Hepatocyte (in vitro differentiated cells): ENCODE measurements around the gene DCC.
A peak's percentile ranks its signal among the peaks of the same experiment; 100 is the strongest.

ENCODE experiments used
- CTCF ChIP-seq: fragments of 200-600 bp; sonication (generic); IDR thresholded peaks from 2 replicates; pipeline ENCODE4 v1.5.1; 2016; ENCODE audit warnings: antibody characterized with exemption, mild to moderate bottlenecking; ENCODE audit not compliant: poor library complexity
- EZH2phosphoT487 ChIP-seq: fragments of 200-600 bp; sonication (generic); IDR thresholded peaks from one replicate; pipeline ENCODE4 v1.6.1; 2018; ENCODE audit warnings: antibody characterized with exemption, mild to moderate bottlenecking, low read depth, moderate library complexity; ENCODE audit not compliant: unreplicated experiment, severe bottlenecking

GRCh38 chr18:52484977-52485376, 145.0 kb downstream of the DCC start:
- peak; percentile 6 for TF ChIP-seq CTCF
- TF ChIP-seq EZH2phosphoT487, result no peak
